ENCODE results near the gene PLXNC1.
A peak's percentile ranks its signal among the peaks of the same experiment; 100 is the strongest.

The PLXNC1 gene

GRCh38 chr12:94191023-94191422, 42.6 kb downstream of the PLXNC1 start:
- TF ChIP-seq CTCF (IDR thresholded peaks at IDR 0.05; ENCODE audit: low read depth, low read length, missing control alignments) = no peak
- H3K36me3 ChIP-seq (replicated peaks) = no peaks in the 10 kb centered on the region

GRCh38 chr12:94191811-94192210, 43.4 kb downstream of the PLXNC1 start:
- no peak for DNase-seq
- Histone ChIP-seq H3K27me3 (replicated peaks) (no peaks in the 10 kb centered on the region), H3K4me3 (ENCODE audit: low read depth, low read length) (no peak overlapping the region), H3K36me3 (replicated peaks) (no peaks in the 10 kb centered on the region), H3K27ac (no peak overlapping the region)
- in situ Hi-C loops (cut with HindIII; ENCODE audit: low pct_ligation_motif_present, low sequenced_read_pairs) = no loop called here
- no peak for TF ChIP-seq CTCF (IDR thresholded peaks at IDR 0.05; ENCODE audit: low read depth, low read length, missing control alignments)

More at GRCh38 chr12:94191023-94191422, 42.6 kb downstream of the PLXNC1 start:
- no peaks in the 10 kb centered on the region for H3K27me3 ChIP-seq (replicated peaks)
- no peak overlapping the region for H3K27ac ChIP-seq
- no peak overlapping the region for H3K4me3 ChIP-seq (ENCODE audit: low read depth, low read length)
- DNase-seq = no peak
- in situ Hi-C loops (cut with HindIII; ENCODE audit: low pct_ligation_motif_present, low sequenced_read_pairs) = no loop called here

GRCh38 chr12:94192506-94192905, 44.1 kb downstream of the PLXNC1 start:
- no peak overlapping the region for H3K27ac ChIP-seq
- in situ Hi-C loops (cut with HindIII; ENCODE audit: low pct_ligation_motif_present, low sequenced_read_pairs) = no loop called here
- TF ChIP-seq CTCF (IDR thresholded peaks at IDR 0.05; ENCODE audit: low read depth, low read length, missing control alignments) = no peak
- H3K4me3 ChIP-seq (ENCODE audit: low read depth, low read length) = no peak overlapping the region
- H3K27me3 ChIP-seq (replicated peaks) = no peaks in the 10 kb centered on the region
- no peak for DNase-seq
- H3K36me3 ChIP-seq (replicated peaks) = no peaks in the 10 kb centered on the region

- no peaks in the 10 kb centered on the region for H3K36me3 ChIP-seq (replicated peaks)
- no peak overlapping the region for H3K27ac ChIP-seq
- in situ Hi-C loops (cut with HindIII; ENCODE audit: low pct_ligation_motif_present, low sequenced_read_pairs) = no loop called here
- no peak overlapping the region for H3K4me3 ChIP-seq (ENCODE audit: low read depth, low read length)
- TF ChIP-seq CTCF (IDR thresholded peaks at IDR 0.05; ENCODE audit: low read depth, low read length, missing control alignments) = no peak
- no peak for DNase-seq
- H3K27me3 ChIP-seq (replicated peaks) = no peaks in the 10 kb centered on the region
Observed at GRCh38 chr12:94193168-94193567, 44.8 kb downstream of the PLXNC1 start.

GRCh38 chr12:94195483-94195882, 47.1 kb downstream of the PLXNC1 start:
- peak; percentile 44 for TF ChIP-seq CTCF (IDR thresholded peaks at IDR 0.05; ENCODE audit: low read depth, low read length, missing control alignments)
- in situ Hi-C loops (cut with HindIII; ENCODE audit: low pct_ligation_motif_present, low sequenced_read_pairs) = no loop called here
- H3K27ac ChIP-seq = no peak overlapping the region
- H3K27me3 ChIP-seq (replicated peaks) = no peaks in the 10 kb centered on the region
- no peak for DNase-seq
- no peaks in the 10 kb centered on the region for H3K36me3 ChIP-seq (replicated peaks)
- no peak overlapping the region for H3K4me3 ChIP-seq (ENCODE audit: low read depth, low read length)

- DNase-seq = no peak
- TF ChIP-seq CTCF (IDR thresholded peaks at IDR 0.05; ENCODE audit: low read depth, low read length, missing control alignments) = no peak
- in situ Hi-C loops (cut with HindIII; ENCODE audit: low pct_ligation_motif_present, low sequenced_read_pairs) = no loop called here
- Histone ChIP-seq H3K4me3 (ENCODE audit: low read depth, low read length) (no peak overlapping the region), H3K36me3 (replicated peaks) (no peaks in the 10 kb centered on the region), H3K27me3 (replicated peaks) (no peaks in the 10 kb centered on the region), H3K27ac (no peak overlapping the region)
Observed at GRCh38 chr12:94198469-94198868, 50.1 kb downstream of the PLXNC1 start.
